NCI-H1436 (cell line): Measurements from ENCODE around the gene GCSAM.
A peak's percentile ranks its signal among the peaks of the same experiment; 100 is the strongest.

ENCODE experiments used
- DNase-seq: peaks from one replicate; lab custom pipeline; 2025; lab: John Stamatoyannopoulos, UW

The GCSAM gene, protein sequence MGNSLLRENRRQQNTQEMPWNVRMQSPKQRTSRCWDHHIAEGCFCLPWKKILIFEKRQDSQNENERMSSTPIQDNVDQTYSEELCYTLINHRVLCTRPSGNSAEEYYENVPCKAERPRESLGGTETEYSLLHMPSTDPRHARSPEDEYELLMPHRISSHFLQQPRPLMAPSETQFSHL

DNA sequence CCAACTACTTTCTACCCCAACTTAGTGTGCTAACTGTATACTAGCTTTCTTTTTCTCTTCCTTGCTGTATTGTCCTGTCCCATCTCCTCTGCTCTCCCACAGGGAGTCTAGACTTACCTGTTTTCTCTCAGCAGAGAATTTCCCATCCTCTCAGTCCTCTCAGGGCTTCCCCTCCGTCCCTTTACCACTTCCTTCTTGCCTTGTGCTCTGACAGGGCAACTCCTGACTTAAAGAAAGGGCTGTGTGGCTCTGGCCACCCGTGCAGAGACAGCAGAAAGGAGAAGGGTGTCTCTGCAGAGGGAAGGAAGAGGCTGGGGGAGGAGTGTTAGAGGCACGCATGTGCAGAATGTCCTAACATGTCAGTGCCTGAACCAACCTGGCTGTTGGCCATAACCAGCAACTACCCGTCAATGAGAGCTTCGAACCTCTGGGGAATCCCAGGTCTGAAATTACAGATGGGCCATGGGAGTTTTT lies at the start of gene GCSAM:
TSS of gene GCSAM (minus strand) at position 274 of the 474 bp plus-strand sequence. CDS start at position 146, 128 bp downstream.
- DNase-seq = peak; percentile 50

DNA sequence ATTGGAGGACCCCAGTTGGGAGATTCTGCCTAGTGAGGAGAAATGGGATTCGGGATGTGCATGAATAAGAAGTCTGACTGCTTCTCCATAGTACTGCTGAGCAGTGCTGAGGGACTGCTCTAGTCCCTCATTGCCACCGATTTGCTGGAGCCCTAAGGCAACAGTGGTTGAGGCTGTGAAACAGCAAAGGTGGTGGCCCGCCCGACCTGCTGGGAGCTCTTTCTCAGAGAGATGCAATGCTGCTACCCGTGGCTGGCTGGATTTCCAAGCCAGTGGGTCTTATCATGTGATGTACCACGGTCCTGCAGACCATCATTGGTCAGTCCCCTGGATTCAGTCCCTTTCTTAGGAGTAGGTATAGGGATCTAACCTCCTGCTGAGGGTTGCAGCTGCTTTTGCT lies 42.6 kb upstream of the GCSAM start:
- no peak for DNase-seq

DNA sequence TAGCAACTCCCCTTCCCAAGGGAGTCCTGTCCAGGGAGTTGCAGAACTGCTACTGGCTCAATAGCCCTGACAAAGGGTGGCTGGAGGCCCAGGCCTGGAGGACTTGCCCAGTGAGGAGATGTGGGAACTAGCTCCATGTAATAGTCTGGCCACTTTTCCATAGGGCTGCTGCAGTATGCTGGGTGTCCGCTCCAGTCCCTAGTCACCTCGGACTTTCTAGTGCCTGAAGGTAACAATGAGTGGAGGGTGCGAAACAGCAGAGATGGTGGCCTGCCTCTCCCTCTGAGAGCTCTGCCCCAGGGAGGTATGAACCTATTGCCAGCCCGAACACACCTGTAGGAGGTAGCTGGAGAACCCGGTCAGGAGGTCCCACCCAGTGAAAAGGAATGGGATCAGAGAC lies 42.0 kb upstream of the GCSAM start:
- no peak for DNase-seq

DNA sequence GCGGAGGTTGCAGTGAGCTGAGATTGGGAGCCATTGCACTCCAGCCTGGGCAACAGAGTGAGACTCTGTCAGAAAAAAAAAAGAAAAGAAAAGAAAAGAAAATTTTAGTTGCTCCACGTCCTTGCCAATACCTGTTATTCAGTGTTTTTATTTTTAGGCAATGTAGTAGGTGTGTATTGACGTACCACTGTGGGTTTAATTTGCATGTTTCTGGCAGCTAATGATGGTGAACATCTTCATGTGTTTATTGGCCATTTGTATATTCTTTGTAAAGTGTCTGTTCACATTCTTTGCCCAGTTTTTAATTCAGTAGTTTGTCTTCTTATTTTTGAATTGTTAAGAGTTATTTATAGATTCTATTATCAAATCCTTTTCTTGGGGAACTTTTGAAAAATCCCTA lies 38.1 kb upstream of the GCSAM start:
- no peak for DNase-seq

DNA sequence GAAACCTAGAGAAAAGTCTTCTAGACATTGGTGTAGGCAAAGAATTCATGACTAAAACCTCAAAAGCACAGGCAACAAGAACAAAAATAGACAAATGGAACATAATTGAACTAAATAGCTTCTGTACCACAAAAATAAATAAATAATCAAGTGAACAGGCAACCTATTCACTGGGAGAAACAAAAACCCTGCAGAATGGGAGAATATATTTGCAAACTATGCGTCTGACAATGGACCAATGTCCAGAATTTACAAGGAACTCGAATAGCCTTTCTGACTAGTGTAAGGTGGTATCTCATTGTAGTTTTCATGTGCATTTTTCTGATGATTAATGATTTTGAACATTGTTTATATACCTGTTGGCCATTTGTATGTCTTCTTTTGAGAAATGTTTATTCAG lies 37.0 kb upstream of the GCSAM start:
- DNase-seq = no peak

DNA sequence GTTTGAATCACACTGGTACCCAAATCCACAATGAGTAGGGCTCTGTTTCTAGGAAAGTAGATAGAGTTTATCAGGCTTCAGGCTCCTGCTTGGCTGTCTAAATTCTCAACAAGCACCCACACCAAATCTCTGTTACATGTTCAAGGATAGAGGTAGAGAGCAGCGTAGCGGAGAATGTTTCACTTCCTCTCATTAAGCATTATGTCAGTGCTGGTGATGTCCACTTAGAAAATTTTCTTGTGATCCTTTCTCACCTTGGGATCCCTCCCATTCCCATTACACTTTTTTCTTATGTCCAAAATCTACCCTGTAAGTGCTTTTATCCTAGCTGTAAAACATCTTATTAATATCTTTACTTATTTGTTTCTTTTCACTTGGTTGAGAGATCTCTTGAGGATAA lies 34.7 kb upstream of the GCSAM start:
- no peak for DNase-seq

DNA sequence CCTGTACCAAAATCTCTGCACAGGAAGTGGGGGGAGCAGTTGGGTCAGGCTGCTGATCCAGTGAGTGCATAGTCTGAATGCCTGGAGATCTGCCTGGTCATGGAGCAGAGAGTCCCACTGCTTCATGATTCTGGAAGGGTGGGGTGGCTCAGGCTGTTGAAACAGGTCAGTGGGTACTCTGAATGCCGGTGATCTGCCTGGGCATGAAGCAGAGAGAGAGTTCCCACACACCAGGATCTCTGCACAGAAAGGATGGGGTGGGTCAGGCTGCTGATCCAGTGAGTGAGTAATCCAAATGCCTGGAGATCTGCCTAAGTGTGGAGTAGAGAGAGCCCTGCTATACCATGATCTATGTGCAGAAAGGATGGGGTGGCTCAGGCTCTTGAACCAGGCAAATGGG lies 16.1 kb upstream of the GCSAM start:
- no peak for DNase-seq

DNA sequence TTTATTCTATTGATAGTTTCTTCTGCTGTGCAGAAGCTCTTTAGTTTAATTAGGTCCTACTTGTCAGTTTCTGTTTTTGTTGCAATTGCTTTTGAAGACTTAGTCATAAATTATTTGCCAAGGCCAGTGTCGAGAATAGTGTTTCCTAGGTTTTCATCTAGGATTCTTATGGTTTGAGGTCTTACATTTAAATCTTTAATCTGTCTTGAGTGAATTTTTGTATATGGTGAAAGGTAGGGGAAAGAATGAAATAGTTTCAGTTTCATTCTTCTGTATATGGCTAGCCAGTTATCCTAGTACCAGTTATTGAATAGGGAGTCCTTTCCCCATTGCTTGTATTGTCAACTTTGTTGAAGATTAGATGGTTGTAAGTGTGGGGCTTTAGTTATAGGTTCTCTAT lies 10.6 kb upstream of the GCSAM start:
- no peak for DNase-seq

DNA sequence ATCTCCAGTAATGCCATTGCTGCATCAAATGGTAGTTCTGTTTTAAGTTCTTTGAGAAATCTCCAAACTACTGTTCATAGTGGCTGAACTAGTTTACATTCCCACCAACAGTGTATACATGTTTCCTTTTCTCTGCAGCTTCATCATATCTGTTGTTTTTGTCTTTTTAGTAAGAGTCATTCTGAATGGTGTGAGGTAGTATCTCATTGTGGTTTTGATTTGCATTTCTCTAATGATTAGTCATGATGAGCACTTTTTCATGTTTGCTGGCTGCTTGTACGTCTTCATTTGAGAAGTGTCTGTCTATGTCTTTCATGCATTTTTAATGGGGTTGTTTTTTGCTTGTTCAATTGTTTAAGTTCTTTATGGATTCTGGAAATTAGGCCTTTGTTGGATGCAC lies 10.2 kb upstream of the GCSAM start:
- no peak for DNase-seq

DNA sequence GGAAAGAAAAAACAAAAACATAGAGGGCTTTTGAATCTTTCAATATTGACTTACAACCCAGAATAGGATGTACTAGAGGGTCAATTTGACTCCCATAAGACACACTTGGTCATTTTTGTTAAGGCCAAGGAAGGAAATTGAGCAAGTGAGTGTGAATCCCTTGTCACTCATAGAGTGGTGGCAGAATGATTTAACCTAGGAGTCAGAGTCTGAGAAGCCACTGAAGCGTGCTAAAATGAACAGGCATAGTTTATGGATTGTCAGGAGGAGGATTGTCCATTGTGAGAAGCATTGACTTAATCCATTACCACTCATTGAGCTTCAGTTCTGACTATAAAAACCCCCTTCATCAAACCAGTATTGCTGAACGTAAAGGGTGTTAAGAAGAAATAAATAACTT lies 8.2 kb upstream of the GCSAM start:
- DNase-seq = no peak

DNA sequence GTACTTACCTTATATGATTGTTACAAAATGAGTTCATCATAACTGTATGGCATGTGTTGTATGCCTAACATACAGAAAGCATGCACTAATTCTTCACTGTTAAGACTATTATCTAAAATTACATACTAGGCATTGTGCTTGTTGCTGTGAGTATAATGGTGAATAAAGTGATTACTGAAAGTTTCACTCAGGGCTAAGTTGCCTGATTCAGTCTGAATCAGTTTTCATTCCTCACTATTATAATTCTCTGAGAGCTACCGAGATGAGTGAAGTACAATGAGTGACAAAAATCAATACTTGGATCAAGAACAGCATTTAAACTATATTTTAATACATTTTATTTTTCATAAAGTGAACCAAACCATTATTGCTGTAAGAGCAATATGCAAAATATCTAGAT lies 7.5 kb upstream of the GCSAM start:
- no peak for DNase-seq

DNA sequence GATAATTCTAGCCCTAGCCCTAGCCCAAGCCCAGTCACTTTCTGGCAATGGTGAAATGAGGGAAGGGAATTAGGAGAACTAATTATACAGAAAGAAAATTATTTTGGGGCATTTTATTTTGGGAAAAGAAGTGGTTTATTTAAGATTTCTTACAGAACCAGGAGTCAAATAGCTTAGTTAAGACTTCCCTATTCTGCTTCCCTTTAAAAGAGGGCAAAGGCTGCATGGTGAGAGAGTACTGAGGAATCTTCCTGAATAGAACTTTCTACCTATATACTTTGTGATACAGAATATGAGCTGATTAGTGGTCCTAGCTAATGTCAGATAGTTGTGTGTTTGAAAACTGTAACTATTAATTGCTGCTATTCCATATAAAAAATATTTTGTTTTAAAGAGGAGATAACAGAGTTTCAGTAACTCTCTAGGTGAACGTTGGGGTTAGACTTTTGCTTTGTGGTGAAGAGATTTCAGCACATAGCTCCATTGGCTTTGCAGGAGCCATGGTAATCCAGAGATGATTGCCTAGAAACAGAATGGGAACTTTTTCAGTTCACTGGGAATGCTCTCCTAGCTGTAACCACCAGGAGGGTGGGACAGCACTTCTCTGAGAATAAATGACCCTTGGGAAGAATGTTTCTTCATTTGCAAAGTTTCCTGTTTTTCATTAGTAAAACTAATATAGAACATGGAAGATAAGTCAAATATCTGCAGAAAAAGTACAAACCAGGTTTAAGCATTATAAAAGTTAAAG lies 5.3 kb upstream of the GCSAM start:
- DNase-seq = no peak

DNA sequence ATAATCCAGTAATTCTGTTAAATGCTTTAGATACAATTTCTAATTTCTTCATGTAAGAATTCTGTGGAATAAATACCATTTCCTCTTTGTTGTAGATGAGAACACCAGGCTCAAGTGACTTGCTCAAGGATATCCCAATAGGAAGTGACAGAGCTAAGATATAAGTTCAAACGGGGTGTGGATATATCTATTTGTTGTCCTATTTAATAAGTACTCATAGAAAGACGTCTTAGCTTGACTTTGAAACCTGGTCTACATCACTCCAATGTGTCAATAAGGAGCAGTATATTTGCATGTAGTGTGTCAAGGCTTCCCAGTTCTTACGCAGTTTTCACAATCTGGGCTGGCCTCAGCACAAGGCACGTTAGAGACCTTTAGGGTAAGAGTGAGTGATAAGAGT lies 4.7 kb upstream of the GCSAM start:
- no peak for DNase-seq

DNA sequence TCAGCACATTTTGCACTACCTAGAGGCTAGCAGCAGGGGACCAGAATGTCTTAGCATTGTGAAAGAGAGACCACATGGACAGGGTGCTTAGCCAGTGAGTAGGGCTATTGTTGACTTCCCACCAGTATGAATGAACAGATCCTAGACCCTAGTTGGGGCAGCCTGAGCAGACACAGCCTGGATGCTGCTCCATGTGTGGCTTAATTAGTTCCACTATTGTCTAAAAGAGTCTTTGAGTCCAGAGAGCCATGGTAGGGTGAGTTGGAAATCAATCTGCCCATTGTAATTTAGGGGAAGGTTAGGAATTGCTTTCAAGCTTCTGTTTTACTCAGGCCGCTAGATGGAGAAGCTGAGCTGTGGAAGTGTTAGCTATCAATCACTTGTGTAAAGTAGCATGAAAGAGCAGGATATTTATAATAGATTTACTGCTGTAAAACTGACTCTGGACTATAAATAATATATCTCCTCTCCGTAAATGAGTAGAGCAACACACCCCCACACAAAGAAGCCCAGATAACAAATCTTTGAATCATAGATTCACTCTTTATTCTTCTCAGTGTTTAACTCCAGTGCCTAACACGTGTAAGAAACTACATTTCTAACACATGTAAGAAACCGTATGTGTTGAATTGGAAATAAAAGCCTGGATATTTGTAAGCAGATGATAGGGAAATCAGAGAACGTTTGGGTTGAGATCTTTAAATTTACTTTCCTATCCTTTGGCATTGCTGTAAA lies 4.1 kb upstream of the GCSAM start:
- peak; percentile 66 for DNase-seq

DNA sequence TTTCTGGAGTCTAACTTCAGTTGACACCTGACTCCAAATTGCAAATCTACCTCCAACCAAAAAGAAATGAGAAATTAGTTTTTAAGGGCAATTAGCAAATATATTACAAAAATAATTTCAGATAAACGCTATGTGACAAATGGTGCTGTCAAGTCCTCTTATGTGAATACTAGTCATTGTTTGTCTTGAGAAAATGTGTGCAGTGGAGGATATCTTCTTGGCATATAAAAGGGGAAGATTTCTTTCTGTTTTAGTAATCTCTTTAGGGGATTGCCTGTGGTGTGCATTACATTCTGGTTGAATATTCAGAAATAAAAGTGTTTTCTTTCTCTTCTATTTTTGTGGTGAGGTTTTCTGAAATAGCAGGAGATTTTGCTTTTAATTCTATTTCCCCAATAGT lies 3.0 kb upstream of the GCSAM start:
- no peak for DNase-seq

DNA sequence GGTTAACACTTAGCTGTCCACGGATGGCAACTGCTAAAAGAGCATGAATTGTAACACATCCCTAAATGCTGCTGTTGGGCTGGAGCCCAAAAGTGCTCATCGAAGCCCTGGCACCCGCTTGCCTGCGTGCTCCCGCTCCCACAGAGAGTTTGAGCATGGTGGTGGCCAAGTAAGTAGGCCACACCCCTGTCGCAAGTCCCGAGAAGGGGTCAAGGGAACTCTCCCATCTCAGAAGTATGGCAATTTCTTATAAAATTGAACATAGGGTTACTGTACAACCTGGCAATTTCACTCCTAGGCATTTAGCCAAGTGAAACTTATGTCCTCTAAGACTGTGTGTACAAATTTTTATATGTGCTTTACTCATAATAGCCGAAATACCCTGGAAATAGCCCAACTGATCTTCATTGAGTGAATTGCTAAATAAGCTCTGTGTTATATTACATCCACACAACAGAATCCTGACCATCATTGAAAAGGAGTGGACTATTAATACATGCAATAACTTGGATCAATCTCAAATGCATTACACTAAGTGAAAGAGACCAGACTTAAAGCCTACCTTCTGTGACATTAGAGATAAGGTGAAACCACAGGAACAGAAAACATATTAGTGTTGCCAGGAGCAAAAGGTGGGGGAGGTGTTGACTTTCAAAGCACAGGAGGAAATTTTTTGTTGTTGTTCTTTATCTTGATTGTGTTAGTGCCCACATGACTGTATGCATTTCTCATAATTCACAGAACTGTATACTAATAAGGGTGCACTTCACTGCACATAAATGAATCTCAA lies 1.5 kb upstream of the GCSAM start:
- no peak for DNase-seq

DNA sequence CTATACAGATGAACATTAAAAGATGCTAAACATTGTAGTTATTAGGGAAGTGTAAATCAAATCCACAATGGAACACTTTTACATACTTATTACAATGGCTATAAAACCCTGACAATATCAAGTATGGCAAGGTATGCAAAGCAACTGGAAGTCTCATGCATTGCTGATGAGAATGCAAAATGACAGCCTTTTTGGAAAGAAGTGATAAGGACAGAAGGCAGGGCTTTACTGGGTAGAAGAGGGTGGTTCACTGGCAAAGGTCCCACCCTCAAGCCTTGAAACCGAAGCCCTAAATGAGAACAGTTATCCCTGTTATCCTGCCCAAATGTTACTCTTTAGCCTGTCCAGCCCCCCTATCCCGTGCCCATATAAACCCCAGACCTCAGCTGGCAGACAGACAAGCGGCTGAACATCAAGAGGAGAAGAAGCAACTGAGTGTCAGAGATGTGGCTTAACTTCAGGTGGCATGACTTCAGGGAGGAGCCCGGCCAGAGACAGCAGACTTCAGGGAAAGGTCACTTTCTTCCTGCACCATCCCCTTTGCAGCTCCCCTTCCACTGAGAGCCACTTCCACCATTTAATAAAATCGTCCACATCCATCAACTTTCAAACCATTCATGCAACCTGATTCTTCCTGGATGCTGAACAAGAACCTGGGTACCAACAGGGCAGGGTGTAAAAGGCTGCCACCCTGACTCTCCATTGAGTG lies 732 bp upstream of the GCSAM start:
- no peak for DNase-seq

DNA sequence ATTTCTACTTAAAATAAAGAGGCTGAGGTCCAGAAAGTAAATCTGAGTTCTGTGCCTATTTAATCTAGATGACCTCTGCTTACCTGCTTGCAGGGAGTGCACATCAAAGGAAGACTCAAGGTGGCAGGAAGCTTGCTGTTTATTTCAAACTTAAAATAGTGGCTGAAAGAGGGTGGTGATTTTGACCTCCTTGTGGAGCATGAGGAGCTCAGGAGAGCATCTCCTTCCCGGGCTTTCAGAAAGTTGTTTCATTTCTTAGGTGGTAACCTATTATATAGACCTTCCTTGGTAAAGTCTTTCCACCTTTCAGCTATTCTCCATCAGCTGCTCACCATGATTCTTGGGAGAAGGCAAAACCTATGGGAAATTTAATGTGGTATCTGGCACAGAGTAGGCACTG lies 494 bp downstream of the GCSAM start:
- no peak for DNase-seq

DNA sequence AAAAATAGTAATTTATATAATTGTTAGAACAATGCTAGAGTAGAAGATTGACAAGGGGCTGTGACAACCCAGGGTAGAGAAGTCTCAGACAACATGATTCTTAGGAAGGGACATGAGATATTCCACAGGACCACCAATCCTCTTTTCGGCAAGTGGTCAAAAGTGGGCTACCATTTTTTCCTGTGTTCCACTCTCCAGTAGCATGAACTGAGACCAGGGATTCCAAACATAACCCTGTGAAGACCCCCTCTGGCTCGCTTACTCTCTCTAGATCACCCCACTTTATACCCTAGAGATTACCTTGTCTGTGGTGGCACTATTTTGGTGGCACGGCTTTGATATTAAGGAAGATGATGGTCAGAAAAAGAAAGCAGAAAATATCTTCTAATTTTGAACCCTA lies 960 bp downstream of the GCSAM start:
- no peak for DNase-seq

DNA sequence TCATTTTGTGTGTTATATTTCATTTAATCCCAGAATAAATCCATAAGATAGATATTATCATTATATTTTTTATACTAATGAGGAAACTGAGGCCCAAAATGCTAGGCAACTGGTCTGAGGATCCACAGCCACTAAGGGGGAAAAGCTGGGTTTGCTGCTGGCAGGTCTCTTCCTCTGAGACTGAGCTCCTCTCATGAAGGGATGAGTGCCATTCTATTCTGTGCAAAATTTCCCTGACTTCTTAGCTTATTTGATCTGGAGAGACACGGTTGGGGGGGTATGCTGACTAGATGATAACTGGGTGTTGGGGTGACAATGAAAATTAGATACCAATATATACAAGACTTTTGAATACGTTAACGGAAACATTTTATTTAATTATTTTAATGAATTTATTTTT lies 1.9 kb downstream of the GCSAM start:
- DNase-seq = no peak

DNA sequence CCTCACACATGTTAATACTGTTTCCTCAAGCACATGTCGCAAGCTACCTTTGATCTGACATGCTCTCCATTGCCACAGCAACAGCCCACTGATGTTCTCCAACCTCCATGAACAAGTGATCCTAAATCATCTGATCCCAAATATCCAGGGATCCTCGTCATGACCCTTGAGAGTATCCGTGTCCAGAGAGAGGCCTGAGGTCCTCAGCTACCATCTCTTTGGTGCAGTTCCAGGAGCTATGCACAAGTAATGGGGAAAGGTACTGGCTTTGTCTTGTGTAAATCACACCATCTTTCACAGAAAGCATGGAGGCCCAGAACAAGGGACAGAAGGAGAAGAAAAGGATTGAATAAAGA lies 2.4 kb downstream of the GCSAM start:
- DNase-seq = no peak
